Fibroblast of upper back skin (primary cell): Measurements from ENCODE around the gene STAC3.

ENCODE experiments used
- DNase-seq: peaks from one replicate; pipeline ENCODE4 v3.0.0-alpha.2; 2013

Gene STAC3

GRCh38 chr12:57222286-57223190 lies 28.4 kb downstream of the STAC3 start:
- DNase-seq, result no peak

- DNase-seq, result no peak
Observed at GRCh38 chr12:57221169-57221917, 29.6 kb downstream of the STAC3 start.

GRCh38 chr12:57220770-57221168 lies 30.2 kb downstream of the STAC3 start:
- no peak for DNase-seq

GRCh38 chr12:57219993-57220754 lies 30.8 kb downstream of the STAC3 start:
- DNase-seq, result no peak

- no peak for DNase-seq
Observed at GRCh38 chr12:57219205-57219992, 31.6 kb downstream of the STAC3 start.

GRCh38 chr12:57218030-57218853 lies 32.7 kb downstream of the STAC3 start:
- DNase-seq, result no peak

- no peak for DNase-seq
Observed at GRCh38 chr12:57216921-57217879, 33.8 kb downstream of the STAC3 start.

- no peak for DNase-seq
Observed at GRCh38 chr12:57216014-57216911, 34.7 kb downstream of the STAC3 start, which contains the start of gene NXPH4. Gene NXPH4 (plus strand): TSS chr12:57216794. CDS start chr12:57216970, 176 bp downstream.

- no peak for DNase-seq
Observed at GRCh38 chr12:57215668-57216013, 35.3 kb downstream of the STAC3 start.

- DNase-seq, result no peak
Observed at GRCh38 chr12:57215065-57215464, 35.9 kb downstream of the STAC3 start.

GRCh38 chr12:57214398-57214781 lies 36.6 kb downstream of the STAC3 start:
- DNase-seq, result peak; percentile 58

- no peak for DNase-seq
Observed at GRCh38 chr12:57213763-57214397, 37.1 kb downstream of the STAC3 start.

- DNase-seq, result peak; percentile 78
Observed at GRCh38 chr12:57213058-57213715, 37.8 kb downstream of the STAC3 start.

GRCh38 chr12:57212701-57213057 lies 38.3 kb downstream of the STAC3 start:
- no peak for DNase-seq

- no peak for DNase-seq
Observed at GRCh38 chr12:57211791-57212700, 38.9 kb downstream of the STAC3 start.

- DNase-seq, result no peak
Observed at GRCh38 chr12:57210926-57211692, 39.9 kb downstream of the STAC3 start.
